GM19023 (cell line): ENCODE data around the gene PLD5.
"Not testable (repeated sequence)": the region's sequence is repeated elsewhere in the genome, so short reads cannot be mapped to it uniquely, and the experiment has no call there.

Source experiments
- ATAC-seq: cut with Tn5 transposase; IDR thresholded peaks from one replicate; pipeline ENCODE4 v1.9.1; 2021; ENCODE audit warnings: mild to moderate bottlenecking, moderate library complexity; ENCODE audit not compliant: unreplicated experiment

The PLD5 gene

GRCh38 chr1:242081446-242081845, 443.1 kb downstream of the PLD5 start:
- no peak for ATAC-seq

GRCh38 chr1:242065813-242066212, 458.7 kb downstream of the PLD5 start:
- ATAC-seq, result no peak

GRCh38 chr1:242062271-242062670, 462.2 kb downstream of the PLD5 start:
- ATAC-seq, result no peak

GRCh38 chr1:242059976-242060375, 464.5 kb downstream of the PLD5 start:
- no peak for ATAC-seq

- peak; percentile 81 for ATAC-seq
Measured at GRCh38 chr1:242058582-242058981, 465.9 kb downstream of the PLD5 start.

GRCh38 chr1:242058181-242058580, 466.3 kb downstream of the PLD5 start:
- not testable (repeated sequence) for ATAC-seq

GRCh38 chr1:242057745-242058115, 466.8 kb downstream of the PLD5 start:
- ATAC-seq, result no peak

- no peak for ATAC-seq
Measured at GRCh38 chr1:242056988-242057744, 467.3 kb downstream of the PLD5 start.

- ATAC-seq, result no peak
Measured at GRCh38 chr1:242055749-242056320, 468.7 kb downstream of the PLD5 start.

GRCh38 chr1:242043165-242043564, 481.3 kb downstream of the PLD5 start:
- no peak for ATAC-seq

GRCh38 chr1:242034392-242034791, 490.1 kb downstream of the PLD5 start:
- no peak for ATAC-seq

- ATAC-seq, result no peak
Measured at GRCh38 chr1:242033447-242033846, 491.1 kb downstream of the PLD5 start.
